GM19328 (cell line): ENCODE data around the gene GNAS.

Source experiments
- ATAC-seq: cut with Tn5 transposase; IDR thresholded peaks from one replicate; pipeline ENCODE4 v1.9.1; 2021; ENCODE audit warnings: mild to moderate bottlenecking, moderate library complexity; ENCODE audit not compliant: unreplicated experiment

The GNAS gene

DNA sequence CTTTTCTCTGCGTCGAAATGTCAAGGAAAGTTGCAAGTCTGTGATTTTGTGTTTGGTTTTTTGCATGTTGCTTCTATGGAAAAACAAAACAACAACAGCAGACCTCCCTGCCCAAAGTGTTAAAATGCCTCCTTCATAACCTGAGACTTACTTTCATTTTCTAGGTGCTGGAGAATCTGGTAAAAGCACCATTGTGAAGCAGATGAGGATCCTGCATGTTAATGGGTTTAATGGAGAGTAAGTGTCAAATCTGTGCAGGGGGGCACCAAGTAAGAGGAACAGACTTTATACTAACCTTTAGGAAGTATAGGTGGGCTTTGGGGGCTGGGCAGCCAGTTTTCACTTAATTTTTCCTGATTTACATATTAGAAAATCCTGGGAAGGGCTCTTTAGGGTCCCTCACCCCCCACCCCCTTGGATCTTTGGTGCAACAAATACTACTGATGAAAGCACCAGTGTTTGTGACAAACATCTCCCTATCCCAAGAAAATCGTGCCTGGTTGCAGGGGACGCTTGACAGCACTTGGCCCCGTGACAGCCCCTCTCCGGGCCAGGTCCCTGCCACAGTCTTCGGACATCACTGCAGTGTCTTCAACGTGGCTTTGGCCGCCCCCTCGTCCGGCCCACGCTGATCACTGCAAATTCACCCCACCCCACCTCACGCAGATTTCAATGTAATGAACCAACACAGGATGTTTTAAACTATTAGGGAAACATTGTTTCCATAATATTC, 43.1 kb downstream of the GNAS start:
- ATAC-seq = no peak

DNA sequence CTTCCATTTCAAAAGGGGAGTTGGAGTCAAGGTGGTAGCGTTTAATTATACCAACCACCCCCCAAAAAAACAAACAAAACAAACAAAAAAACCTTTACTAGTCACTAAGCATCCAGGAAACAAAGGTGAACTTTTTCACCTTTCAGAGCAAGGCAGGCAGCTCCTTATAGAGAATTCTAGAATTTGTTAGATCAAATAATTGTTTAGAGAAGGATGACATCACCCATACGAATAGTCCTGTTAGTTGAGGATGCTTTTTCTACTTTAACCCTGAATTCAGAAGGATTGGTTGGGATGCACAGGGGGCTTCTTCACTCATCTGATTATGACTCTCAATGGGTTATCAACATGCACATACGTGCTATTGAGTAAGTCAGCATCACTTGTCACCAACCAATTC, 44.3 kb downstream of the GNAS start:
- ATAC-seq = no peak

- ATAC-seq = no peak
Observed at GRCh38 chr20:58897488-58897887, 45.0 kb downstream of the GNAS start.

GRCh38 chr20:58898629-58899408, 46.3 kb downstream of the GNAS start:
- ATAC-seq = no peak

GRCh38 chr20:58899512-58899911, 47.0 kb downstream of the GNAS start:
- no peak for ATAC-seq

DNA sequence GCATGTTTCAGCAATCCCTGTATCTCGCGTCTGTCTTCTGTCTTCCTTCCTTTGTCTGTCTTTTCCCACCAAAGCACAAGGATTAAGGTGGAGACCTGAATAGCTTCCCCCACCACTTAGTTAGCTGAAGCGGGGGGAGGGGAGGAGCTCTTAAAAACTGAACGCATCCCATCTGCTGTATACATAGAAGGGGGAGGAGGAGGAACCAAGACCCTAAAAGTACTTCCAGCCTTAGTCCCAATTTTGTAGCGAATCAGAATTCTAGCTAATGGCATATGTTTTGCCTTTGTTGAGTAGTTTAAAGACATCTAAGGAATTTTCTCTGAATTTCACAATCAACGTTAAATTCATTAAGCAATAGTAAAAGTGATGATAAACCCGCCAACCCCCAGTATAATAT, 47.9 kb downstream of the GNAS start:
- ATAC-seq = no peak

- no peak for ATAC-seq
Observed at GRCh38 chr20:58901488-58902402, 49.2 kb downstream of the GNAS start.

GRCh38 chr20:58903614-58904013, 51.1 kb downstream of the GNAS start:
- no peak for ATAC-seq

GRCh38 chr20:58905236-58905635, 52.7 kb downstream of the GNAS start:
- ATAC-seq = no peak

GRCh38 chr20:58906111-58906510, 53.6 kb downstream of the GNAS start:
- no peak for ATAC-seq

DNA sequence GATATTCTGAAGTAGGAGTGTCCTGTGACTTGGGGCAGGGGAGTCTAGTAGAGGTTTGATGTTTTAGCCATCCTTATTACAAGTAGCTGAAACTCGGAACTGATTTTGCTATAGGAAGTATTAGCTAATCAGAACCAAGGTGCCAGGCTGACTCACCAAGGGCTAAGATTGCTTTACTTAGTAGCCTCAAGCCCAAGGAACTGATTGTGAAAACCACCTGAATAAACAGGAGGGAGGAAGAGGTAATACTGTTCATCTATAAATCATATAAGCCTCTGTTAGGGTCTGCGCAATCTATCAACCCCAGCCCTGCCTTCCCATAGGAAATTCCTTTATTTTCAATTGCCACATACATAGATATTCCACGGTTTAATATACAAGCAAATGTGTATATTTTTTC, 54.4 kb downstream of the GNAS start:
- no peak for ATAC-seq

GRCh38 chr20:58907320-58908137, 55.0 kb downstream of the GNAS start:
- peak; percentile 71 for ATAC-seq

DNA sequence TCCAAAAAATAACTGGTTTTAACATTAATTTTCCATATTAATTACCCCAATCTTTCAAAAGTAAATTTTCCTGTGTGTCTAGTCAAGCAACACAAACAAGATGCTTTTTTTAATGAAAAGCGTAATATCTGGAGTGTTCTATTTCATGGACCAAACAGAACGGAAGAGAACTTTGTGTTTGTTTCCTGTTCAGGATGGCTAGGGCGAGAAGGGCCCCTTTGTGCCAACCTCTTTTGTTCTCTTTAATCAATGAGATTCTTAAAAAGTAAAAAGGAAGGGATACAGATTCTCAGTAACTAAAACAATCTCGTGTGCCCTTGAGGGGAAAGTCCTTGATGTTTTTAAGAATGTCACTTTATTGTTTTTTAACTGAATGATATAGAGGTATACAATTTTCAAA, 55.7 kb downstream of the GNAS start:
- ATAC-seq = no peak

- ATAC-seq = no peak
Observed at GRCh38 chr20:58908941-58909340, 56.4 kb downstream of the GNAS start.

DNA sequence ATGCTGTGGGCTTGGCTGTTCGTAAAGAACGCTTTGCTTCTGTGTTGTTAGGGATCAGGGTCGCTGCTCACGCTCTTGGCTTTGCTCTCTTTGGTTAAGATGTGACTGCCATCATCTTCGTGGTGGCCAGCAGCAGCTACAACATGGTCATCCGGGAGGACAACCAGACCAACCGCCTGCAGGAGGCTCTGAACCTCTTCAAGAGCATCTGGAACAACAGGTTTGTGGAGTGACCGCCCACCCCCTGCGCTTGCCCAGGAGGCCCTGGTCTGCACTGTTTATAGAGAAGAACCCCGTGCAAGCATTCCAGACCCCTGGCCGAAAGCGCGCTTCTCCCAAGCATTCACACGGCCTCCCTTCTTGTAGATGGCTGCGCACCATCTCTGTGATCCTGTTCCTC, 57.1 kb downstream of the GNAS start:
- ATAC-seq = no peak

- no peak for ATAC-seq
Observed at GRCh38 chr20:58910473-58910872, 58.0 kb downstream of the GNAS start.

DNA sequence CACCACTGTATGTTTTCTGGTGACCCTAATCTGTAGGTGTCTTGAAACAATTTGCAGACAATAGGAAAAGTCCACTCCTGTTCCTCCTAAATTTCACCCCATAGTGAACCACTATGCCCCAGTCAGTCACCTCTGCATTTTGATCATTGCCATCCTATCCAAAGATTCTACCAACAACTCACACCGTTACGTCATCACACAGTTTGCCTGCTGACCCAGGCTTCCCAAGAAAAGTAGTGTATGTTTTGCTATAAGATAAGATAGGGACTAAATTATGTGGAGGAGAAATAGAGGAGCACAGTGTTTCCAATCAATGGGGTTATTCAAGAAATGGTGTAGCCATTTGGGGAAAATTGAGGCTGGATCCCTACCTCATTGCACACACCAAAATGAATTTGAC, 58.8 kb downstream of the GNAS start:
- ATAC-seq = no peak

- ATAC-seq = no peak
Observed at GRCh38 chr20:58911970-58912369, 59.5 kb downstream of the GNAS start.

GRCh38 chr20:58913079-58913478, 60.6 kb downstream of the GNAS start:
- no peak for ATAC-seq

GRCh38 chr20:58918621-58919020, 66.1 kb downstream of the GNAS start:
- ATAC-seq = no peak

DNA sequence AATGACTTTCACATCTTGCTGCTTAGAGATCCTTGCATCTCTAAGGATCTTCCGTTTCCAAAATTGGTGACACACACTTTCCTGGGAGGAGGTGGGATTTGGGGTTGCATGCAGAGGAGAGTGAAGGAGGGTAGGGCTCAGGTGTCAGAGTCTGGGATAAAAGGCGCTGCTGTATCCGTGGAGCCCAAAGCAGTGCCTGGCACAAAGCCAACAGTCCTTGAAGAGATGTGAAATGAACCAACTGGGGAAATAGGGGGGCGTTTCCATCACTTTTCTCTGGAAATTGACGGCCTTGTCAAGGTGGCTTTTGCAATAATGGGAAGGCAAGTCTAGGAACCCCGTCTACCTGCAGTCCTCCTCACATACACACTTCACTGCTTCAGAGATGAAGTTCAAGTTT, 69.0 kb downstream of the GNAS start:
- no peak for ATAC-seq
